Skin epidermis (tissue), 12 donors: ENCODE data around the gene IL3RA.

Experiments
- H3K27ac ChIP-seq, 21 experiments: fragments of 200-600 bp; sonication (generic) in 11 of 21; one replicate each; pipeline ENCODE4 v1.5.0; 2020; ENCODE audit warnings: mild to moderate bottlenecking in 3 of 21, inconsistent platforms in 2 of 21, moderate library complexity in 2 of 21
- H3K4me3 ChIP-seq, 7 experiments: fragments of 200-600 bp; sonication (generic) in 2 of 7; one replicate each; pipeline ENCODE4 v1.5.0; 2020; ENCODE audit warnings: inconsistent platforms in 2 of 7, mild to moderate bottlenecking in 2 of 7, moderate library complexity in 1 of 7

Gene IL3RA

DNA sequence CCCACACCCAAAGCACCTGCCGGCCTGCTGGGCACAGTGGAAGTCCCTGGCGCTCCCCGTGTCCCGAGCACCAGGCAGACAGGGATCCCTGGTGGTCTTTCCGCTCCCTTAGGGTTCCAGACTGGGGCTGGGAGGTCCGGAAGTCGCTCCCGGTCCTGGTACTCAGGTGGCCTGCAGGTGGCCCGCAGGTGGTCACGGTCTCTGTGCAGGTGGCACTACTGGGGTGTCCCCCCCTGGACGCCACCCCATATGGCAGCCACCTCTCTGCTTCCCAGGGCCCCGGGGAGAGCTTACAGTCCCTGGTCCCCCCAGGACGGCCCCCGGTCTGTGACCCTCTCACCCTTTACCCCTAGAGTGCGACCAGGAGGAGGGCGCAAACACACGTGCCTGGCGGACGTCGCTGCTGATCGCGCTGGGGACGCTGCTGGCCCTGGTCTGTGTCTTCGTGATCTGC lies 41.7 kb downstream of the IL3RA start:
- no peak overlapping the region for H3K4me3 ChIP-seq
- no peak overlapping the region for H3K27ac ChIP-seq

DNA sequence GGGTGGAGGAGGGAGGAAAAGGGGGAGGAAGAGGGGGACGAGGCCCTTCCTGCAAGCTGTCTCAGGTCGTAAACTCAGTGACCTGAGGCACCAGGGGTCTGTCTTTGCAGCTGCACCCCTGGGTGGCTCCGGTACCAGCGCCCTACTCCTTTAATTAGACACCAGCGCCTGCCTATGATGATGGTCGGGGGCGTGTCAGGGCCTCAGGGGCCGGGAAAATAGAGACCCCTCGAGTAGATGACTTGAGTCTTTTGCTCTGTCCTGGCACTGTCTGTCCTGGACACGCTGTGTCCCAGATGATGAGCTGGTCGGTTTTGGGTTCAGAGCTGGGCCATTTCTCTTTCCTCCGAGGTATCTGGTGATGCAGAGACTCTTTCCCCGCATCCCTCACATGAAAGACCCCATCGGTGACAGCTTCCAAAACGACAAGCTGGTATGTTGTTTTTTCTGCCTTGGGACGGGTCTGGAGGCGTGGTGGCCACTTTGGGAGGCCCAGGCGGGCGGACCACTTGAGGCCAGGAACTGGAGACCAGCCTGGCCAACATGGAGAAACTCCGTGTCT lies 44.2 kb downstream of the IL3RA start:
- Histone ChIP-seq H3K4me3 (no peak overlapping the region), H3K27ac (no peak overlapping the region)

GRCh38 chrX:1384658-1385252 lies 48.2 kb downstream of the IL3RA start:
- no peak overlapping the region for H3K27ac ChIP-seq
- no peak overlapping the region for H3K4me3 ChIP-seq

- H3K27ac ChIP-seq, result no peak overlapping the region
- H3K4me3 ChIP-seq, result no peak overlapping the region
Measured at GRCh38 chrX:1385253-1386223, 49.0 kb downstream of the IL3RA start.

DNA sequence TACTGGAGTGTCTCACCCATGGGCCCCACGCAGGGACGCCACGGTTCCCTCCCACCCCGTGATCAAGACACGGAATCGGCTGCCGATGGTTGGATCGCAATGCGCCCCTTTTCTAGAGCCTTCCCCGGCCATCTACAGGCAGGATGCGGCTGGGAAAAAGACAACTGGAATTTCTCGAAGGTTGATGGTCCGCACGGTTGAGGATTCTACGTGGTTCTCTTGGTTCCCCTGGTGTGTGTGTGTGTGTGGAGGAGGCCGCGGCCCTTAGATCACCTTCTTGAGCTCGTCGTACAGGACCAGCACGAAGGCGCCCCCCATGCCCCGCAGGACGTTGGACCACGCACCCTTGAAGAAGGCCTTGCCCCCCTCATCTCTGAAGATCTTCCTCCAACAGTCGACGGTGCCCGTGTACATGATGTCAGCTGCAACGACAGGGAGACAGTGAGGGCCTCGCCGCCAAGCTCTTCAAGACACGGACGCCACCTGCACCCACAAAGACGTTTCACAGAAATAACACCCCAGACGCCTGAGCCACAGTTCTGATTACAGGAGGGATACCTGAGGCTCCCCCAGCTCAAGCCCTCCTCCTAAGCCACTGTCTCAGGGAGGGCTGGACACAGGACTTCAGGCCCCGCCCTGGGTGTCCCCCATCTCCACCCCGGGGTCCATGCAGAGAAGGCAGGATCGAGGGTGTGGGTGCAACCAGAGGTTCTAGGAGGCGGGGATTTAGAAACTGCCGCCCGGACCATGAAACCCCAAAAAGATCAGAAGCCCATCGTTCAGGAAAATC lies 49.9 kb downstream of the IL3RA start:
- Histone ChIP-seq H3K27ac (no peak overlapping the region), H3K4me3 (no peak overlapping the region)

DNA sequence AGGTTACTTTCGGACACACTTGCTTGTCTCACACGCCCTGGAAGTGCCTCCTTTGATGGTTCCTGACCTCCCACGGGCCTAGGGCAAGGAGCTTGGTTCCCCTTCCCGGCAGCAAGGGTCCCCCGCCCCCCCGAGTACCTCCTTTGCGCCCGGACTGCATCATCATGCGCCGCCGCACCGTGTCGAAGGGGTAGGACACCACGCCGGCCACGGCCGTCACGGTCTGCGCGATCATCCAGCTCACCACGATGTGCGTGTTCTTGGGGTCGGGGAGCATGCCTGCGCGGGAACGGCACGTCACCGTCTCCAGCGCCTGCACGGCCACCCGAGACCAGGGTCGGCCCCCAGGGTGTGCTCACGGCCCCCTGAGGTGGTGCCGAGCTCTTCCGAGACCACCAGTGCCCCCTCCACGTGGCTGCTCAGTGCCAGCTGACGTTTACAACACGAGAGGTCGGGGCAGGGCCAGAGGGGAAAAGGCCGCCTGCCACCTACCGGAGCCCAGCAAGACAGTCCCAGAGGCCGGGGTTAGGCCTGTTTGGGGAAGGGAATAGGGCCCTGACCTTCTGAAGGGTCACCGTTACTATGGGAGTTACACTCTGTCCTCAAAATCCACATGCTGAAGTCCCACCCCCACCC lies 50.7 kb downstream of the IL3RA start:
- H3K27ac ChIP-seq, result no peak overlapping the region
- no peak overlapping the region for H3K4me3 ChIP-seq

GRCh38 chrX:1388651-1389050 lies 52.1 kb downstream of the IL3RA start:
- Histone ChIP-seq H3K27ac (no peak overlapping the region), H3K4me3 (no peak overlapping the region)

DNA sequence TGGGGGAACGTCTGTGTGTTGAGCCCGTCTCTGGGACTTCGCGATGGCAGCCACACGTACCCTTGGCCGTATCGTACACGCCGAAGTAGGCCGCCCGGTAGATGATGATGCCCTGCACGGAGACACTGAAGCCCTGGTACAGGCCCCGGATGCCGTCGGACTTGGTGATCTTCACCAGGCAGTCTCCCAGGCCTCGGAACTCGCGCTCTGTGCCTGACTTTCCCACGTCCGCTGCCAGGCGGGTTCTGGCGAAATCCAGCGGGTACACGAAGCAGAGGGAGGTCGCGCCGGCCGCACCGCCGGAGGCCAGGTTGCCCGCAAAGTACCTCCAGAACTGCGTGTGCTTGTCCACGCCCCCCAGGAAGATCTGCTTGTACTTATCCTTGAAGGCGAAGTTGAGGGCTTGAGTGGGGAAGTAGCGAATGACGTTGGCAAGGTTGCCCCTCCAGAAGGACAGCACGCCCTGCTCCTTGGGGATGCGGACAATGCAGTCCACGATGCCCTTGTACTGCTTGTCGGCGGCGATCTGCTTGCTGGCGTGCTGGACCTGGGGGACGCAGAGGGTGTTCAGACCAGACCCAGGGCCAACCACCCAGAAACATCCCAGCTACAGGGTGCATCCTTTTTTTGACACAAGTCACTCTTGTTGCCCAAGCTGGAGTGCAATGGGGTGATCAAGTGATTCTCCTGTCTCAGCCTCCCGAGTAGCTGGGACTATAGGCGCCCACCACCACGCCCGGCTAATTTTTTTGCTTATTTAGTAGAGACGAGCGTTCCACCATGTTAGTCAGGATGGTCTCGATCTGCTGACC lies 52.8 kb downstream of the IL3RA start:
- no peak overlapping the region for H3K27ac ChIP-seq
- no peak overlapping the region for H3K4me3 ChIP-seq

GRCh38 chrX:1389993-1390285 lies 53.4 kb downstream of the IL3RA start:
- H3K4me3 ChIP-seq, result no peak overlapping the region

GRCh38 chrX:1390621-1391369 lies 54.2 kb downstream of the IL3RA start:
- Histone ChIP-seq H3K4me3 (peak overlapping the region; percentile 83 to 100 (median 92)), H3K27ac (peak overlapping the region in 20 of 21 experiments; percentile 93 to 100 (median 99))

More at GRCh38 chrX:1389993-1390285, 53.4 kb downstream of the IL3RA start:
- no peak overlapping the region for H3K27ac ChIP-seq

DNA sequence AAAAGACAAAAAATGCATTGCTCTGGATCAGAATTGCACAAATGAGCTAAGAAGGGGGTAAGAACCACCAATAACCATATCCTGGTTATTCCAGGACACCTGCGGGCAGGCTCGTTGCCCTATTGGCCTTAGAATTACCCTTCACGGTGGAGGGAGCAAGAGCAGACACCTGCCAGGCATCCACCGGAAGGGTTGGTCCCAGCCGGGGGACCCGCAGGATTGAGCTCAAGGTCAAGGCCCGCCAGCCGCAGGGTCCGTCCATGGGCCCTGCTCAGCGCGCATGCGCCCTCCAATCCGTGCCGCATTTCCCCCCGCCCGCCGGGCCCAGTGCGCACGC lies 54.8 kb downstream of the IL3RA start:
- peak overlapping the region; percentile 88 to 100 (median 99) for H3K27ac ChIP-seq
- H3K4me3 ChIP-seq, result peak overlapping the region; percentile 83 to 100 (median 92)

GRCh38 chrX:1391707-1392375 lies 55.3 kb downstream of the IL3RA start, which contains the start of gene SLC25A6:
TSS of gene SLC25A6 (minus strand) at chrX:1392113. CDS start at chrX:1392009, 104 bp downstream.
- Histone ChIP-seq H3K27ac (peak within 1 kb of the TSS; percentile 91 to 100 (median 99)), H3K4me3 (peak within 1 kb of the TSS; percentile 83 to 100 (median 92))

GRCh38 chrX:1392376-1393068 lies 55.9 kb downstream of the IL3RA start:
- peak overlapping the region; percentile 91 to 100 (median 99) for H3K27ac ChIP-seq

GRCh38 chrX:1393871-1394615 lies 57.5 kb downstream of the IL3RA start:
- peak overlapping the region in 10 of 21 experiments; percentile 7 to 100 (median 97) for H3K27ac ChIP-seq
- peak overlapping the region in 1 of 7 experiments; percentile 83 for H3K4me3 ChIP-seq

More at GRCh38 chrX:1392376-1393068, 55.9 kb downstream of the IL3RA start:
- peak overlapping the region; percentile 83 to 100 (median 92) for H3K4me3 ChIP-seq

GRCh38 chrX:1394731-1395501 lies 58.3 kb downstream of the IL3RA start:
- H3K27ac ChIP-seq, result peak overlapping the region in 11 of 21 experiments; percentile 7 to 99 (median 63)
- peak overlapping the region in 1 of 7 experiments; percentile 9 for H3K4me3 ChIP-seq
